Ovary (tissue), 3 donors: ENCODE results near the gene CTDSPL2.

Source experiments
- EP300 ChIP-seq: sonication (generic); formaldehyde crosslinking; IDR thresholded peaks from one replicate; pipeline ENCODE4 v1.6.1; 2017; ENCODE audit warnings: antibody characterized with exemption
- TF ChIP-seq, protein P1 (sequence below), 3 donors: fragments of 450-650 bp in 2 of 3; fragments of 200-600 bp in 1 of 3; IDR thresholded peaks; one replicate each; pipeline versions ENCODE4 v1.5.1 to v1.8.0; 2016 to 2022; ENCODE audit warnings: antibody characterized with exemption in 3 of 3, mild to moderate bottlenecking in 1 of 3
- donor health status: DM: no; HTN: no; CAD: no.

DNA sequence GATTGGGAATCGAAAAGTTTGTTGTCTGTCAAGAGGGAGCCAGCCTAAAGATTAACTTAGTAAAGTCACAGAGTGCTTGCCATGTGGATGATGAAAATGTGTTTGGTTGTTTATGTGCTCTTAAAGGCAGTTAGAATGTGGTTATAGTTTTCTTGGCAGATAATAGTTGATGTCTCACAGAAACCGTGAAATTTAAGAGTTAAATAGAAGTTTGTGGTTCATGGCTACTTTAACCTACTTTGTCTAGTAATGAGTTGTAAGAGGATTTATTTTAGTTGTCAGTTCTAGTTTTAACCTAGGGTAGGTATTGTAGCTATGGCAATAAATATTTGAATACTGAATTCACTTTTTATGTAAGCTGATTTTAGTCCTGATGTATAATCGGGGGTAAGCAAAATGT is 73.1 kb downstream of the CTDSPL2 start:
- TF ChIP-seq, protein P1, sequence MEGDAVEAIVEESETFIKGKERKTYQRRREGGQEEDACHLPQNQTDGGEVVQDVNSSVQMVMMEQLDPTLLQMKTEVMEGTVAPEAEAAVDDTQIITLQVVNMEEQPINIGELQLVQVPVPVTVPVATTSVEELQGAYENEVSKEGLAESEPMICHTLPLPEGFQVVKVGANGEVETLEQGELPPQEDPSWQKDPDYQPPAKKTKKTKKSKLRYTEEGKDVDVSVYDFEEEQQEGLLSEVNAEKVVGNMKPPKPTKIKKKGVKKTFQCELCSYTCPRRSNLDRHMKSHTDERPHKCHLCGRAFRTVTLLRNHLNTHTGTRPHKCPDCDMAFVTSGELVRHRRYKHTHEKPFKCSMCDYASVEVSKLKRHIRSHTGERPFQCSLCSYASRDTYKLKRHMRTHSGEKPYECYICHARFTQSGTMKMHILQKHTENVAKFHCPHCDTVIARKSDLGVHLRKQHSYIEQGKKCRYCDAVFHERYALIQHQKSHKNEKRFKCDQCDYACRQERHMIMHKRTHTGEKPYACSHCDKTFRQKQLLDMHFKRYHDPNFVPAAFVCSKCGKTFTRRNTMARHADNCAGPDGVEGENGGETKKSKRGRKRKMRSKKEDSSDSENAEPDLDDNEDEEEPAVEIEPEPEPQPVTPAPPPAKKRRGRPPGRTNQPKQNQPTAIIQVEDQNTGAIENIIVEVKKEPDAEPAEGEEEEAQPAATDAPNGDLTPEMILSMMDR (IDR thresholded peaks at IDR 0.05): no peak
- TF ChIP-seq EP300: no peak
